Fibroblast of the aortic adventitia (primary cell): ENCODE measurements around the gene IL16. TPM values are rescaled to one million over a fixed set of nuclear protein-coding genes. Genes with fewer than 3 reads are reported as not detected.
A peak's percentile ranks its signal among the peaks of the same experiment; 100 is the strongest.

Source experiments
- DNase-seq: peaks from one replicate; pipeline ENCODE4 v3.0.0-alpha.2; 2010; ENCODE audit warnings: low read depth
- H3K4me3 ChIP-seq: 2 replicates; pipeline ENCODE4 v1.5.1; 2011; ENCODE audit warnings: low read depth, mild to moderate bottlenecking, control low read depth, low read length, moderate library complexity
- CTCF ChIP-seq: IDR thresholded peaks from 2 replicates; pipeline ENCODE4 v1.5.1; 2011; ENCODE audit warnings: mild to moderate bottlenecking, low read length, control low read depth, inconsistent platforms; ENCODE audit not compliant: insufficient read depth
- total RNA-seq: library from RNA; depleted of rRNA; stranded (reverse); fragments of >200 nt; gene quantifications from 2 replicates; pipeline ENCODE4 v1.2.3, GENCODE V29; 2012; ENCODE audit warnings: low replicate concordance

Gene IL16
- total RNA-seq, 1 donor = 1.4 TPM

DNA sequence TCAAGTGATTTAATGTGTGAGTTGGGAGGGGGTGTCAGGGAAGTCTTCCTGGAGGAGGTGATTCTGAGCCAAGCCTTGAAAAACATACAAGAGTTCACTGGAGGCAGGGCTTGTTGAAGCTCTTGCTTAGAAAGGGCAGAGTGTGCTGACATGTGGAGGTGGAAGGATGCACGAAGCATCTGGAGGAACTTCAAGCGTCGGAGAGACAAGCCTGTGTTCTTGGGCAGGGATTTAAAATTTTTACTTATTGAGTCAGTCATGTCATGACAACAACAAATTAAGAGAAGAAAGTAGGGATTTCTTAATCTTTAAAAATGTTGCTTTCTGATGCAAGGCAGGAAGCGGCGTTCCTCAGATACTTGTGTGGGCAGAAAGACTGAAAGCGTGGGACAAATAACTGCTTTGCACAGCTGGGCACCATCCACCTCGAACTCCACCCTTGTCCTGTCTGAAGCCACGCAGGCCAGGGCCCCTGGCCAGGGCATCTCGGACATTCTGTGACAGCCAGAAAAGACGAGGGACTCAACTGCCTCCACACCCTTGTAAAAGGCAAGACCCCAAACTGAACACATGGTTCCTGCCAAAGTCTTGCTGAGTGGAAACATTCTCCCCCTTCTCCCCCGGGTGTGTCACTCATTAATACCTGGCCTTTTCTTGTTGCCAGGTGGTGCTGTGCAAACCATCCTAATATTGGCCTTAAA is 6.9 kb upstream of the IL16 start:
- DNase-seq = peak; percentile 97
- no peak for TF ChIP-seq CTCF
- no peak overlapping the region for H3K4me3 ChIP-seq

DNA sequence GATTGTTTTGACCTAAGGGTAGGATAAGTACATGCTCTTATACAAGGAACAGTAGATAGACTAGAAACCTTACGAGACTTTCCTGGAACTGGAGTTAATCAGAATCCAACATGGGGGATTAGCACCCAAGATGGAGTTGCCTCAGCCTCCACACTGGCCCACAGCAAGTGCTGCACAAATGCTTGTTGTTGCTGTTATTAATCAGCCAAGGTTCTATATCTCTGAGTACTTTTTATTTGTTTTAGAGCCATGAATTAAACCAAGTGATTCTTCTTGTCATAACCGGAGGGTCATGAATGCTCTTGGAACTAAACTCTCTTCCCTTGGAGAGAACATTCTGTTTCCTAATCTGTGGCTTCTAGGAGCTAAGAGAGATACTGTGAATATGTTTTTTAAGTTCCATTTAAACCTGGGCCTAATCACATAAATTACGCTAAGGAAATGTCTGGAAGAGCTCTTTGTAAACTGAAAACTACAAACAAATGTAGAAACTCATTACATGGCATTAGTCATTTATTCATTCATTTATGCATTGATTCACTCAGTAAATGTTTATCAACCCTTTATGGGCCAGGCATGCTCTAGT is 5.7 kb upstream of the IL16 start:
- no peak overlapping the region for H3K4me3 ChIP-seq
- DNase-seq = no peak
- no peak for TF ChIP-seq CTCF

- DNase-seq = no peak
- H3K4me3 ChIP-seq = no peak overlapping the region
- TF ChIP-seq CTCF = no peak
Observed at GRCh38 chr15:81191701-81192100, 5.0 kb upstream of the IL16 start.

GRCh38 chr15:81194723-81195122 is 2.0 kb upstream of the IL16 start:
- H3K4me3 ChIP-seq = no peak overlapping the region
- DNase-seq = no peak
- no peak for TF ChIP-seq CTCF

GRCh38 chr15:81195339-81195864 is 1.3 kb upstream of the IL16 start:
- TF ChIP-seq CTCF = no peak
- no peak for DNase-seq
- H3K4me3 ChIP-seq = no peak overlapping the region

DNA sequence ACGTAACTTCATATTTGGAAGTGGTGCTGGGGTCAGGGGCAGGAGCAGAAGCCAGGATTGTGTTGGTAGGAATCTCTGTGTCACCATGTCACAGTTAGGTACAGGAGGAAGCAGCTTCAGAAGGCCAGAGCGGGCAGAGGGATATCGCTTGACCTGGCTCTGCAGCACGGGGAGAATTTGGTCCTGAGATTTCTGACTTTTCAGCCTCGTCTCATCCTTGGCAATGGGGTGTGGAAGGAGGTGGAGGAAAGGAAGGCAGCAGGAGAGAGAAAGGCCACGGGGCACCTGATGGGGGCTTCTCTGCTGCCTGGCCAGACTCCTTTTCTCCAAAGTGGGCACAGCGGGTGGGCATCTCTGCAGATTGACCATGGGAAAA is 564 bp downstream of the IL16 start:
- H3K4me3 ChIP-seq = no peak overlapping the region
- no peak for DNase-seq
- TF ChIP-seq CTCF = no peak
